GM12878 (cell line): ENCODE measurements around the gene REN. TPM values are rescaled to one million over a fixed set of nuclear protein-coding genes. Genes with fewer than 3 reads are reported as not detected.

Experiments
- ATAC-seq: fragments of 200-7000 bp; cut with Tn5 transposase; 3 replicates; pipeline ENCODE4 v1.9.1; 2020; ENCODE audit warnings: mild to moderate bottlenecking, moderate library complexity
- BruUV-seq: library from RNA; stranded (reverse); fragments of 400-500 nt; replicated peaks from 2 replicates; lab custom pipeline; 2021; lab: Mats Ljungman, UMichigan
- CTCF ChIA-PET: fragments of 300-600 bp; sonication (Branson Sonifier 250); formaldehyde crosslinking; extraction: SDS; loops from one replicate; lab custom pipeline; 2021; ENCODE audit warnings: inconsistent platforms; lab: Yijun Ruan, JAX
- POLR2A ChIA-PET: fragments of 350-600 bp; formaldehyde crosslinking; extraction: SDS; loops from one replicate; lab custom pipeline; 2021; ENCODE audit warnings: inconsistent platforms; lab: Charles Lee
- RAD21 ChIA-PET: fragments of 300-600 bp; sonication (Branson Sonifier 250); formaldehyde crosslinking; loops from one replicate; lab custom pipeline; 2023; ENCODE audit warnings: antibody characterized with exemption; ENCODE audit not compliant: unreplicated experiment; lab: Charles Lee
- SMC1A ChIA-PET: fragments of 300-600 bp; sonication (Branson Sonifier 250); formaldehyde crosslinking; loops from one replicate; lab custom pipeline; 2023; ENCODE audit not compliant: unreplicated experiment, uncharacterized antibody; lab: Charles Lee
- DNase-seq: peaks from one replicate; pipeline ENCODE4 v3.0.0-alpha.2; 2011; ENCODE audit warnings: low read depth, low spot score
- FAIRE-seq: peaks from 3 replicates; lab custom pipeline; 2011; peaks lifted over from hg19 to GRCh38; lab: Jason Lieb, UNC
- H2AFZ ChIP-seq: 2 replicates; pipeline ENCODE4 v1.6.0; 2011; ENCODE audit warnings: low read depth, low read length, control low read depth; ENCODE audit not compliant: control insufficient read depth
- H3K27ac ChIP-seq: 2 replicates; pipeline ENCODE4 v1.5.1; 2011; ENCODE audit warnings: control low read depth; ENCODE audit not compliant: control insufficient read depth, insufficient read depth
- H3K27me3 ChIP-seq, 2 experiments: replicated peaks in 1 of 2; 2 replicates each; pipeline versions ENCODE4 v1.6.0 to v1.6.1; 2011; ENCODE audit warnings: low read length in 1 of 2; ENCODE audit not compliant: control insufficient read depth in 2 of 2, insufficient read depth in 2 of 2
- H3K36me3 ChIP-seq, 2 experiments: 2 replicates each; pipeline ENCODE4 v1.5.1; 2011; ENCODE audit warnings: low read length in 1 of 2; ENCODE audit not compliant: control insufficient read depth in 2 of 2, insufficient read depth in 2 of 2
- H3K4me1 ChIP-seq: 2 replicates; pipeline ENCODE4 v1.6.1; 2011; ENCODE audit warnings: mild to moderate bottlenecking, low read length, moderate library complexity, mixed read lengths; ENCODE audit not compliant: control insufficient read depth, insufficient read depth
- H3K4me2 ChIP-seq: 2 replicates; pipeline ENCODE4 v1.6.0; 2011; ENCODE audit warnings: control low read depth; ENCODE audit not compliant: control insufficient read depth, insufficient read depth
- H3K4me3 ChIP-seq: fragments of 200-600 bp; sonication (generic); 2 replicates; pipeline ENCODE4 v1.5.1; 2016
- H3K79me2 ChIP-seq: 2 replicates; pipeline ENCODE4 v1.6.0; 2011; ENCODE audit warnings: low read length; ENCODE audit not compliant: control insufficient read depth, insufficient read depth
- H3K9ac ChIP-seq: 2 replicates; pipeline ENCODE4 v1.8.0; 2011; ENCODE audit warnings: low read length, control low read depth, mixed read lengths; ENCODE audit not compliant: control insufficient read depth, insufficient read depth
- H3K9me3 ChIP-seq: replicated peaks from 3 replicates; pipeline ENCODE4 v1.5.1; 2011; ENCODE audit warnings: mild to moderate bottlenecking, low read length; ENCODE audit not compliant: control insufficient read depth, insufficient read depth
- H4K20me1 ChIP-seq: 2 replicates; pipeline ENCODE4 v1.6.0; 2011; ENCODE audit not compliant: control insufficient read depth, insufficient read depth
- ATF7 ChIP-seq: fragments of 450-650 bp; IDR thresholded peaks from 2 replicates; pipeline ENCODE4 v1.6.1; 2016; ENCODE audit warnings: low read depth, mild to moderate bottlenecking
- CBX3 ChIP-seq: fragments of 200-600 bp; sonication (generic); IDR thresholded peaks from 2 replicates; pipeline ENCODE4 v1.6.1; 2016; ENCODE audit warnings: low read depth, borderline replicate concordance
- CEBPZ ChIP-seq: fragments of 150-350 bp; IDR thresholded peaks from 2 replicates; pipeline ENCODE4 v1.6.1; 2016; ENCODE audit warnings: low read depth, low read length
- CUX1 ChIP-seq: IDR thresholded peaks from 2 replicates; pipeline ENCODE4 v1.6.1; 2012; ENCODE audit warnings: improper control_type of control experiment, low read depth, low read length; ENCODE audit not compliant: insufficient replicate concordance
- GABPA ChIP-seq: IDR thresholded peaks from 2 replicates; pipeline ENCODE4 v1.6.1; 2014; ENCODE audit warnings: antibody characterized with exemption, low read depth, mild to moderate bottlenecking, inconsistent platforms
- IKZF1 ChIP-seq: fragments of 450-650 bp; conservative IDR thresholded peaks from 2 replicates; pipeline ENCODE4 v1.6.1; 2017; ENCODE audit warnings: antibody characterized with exemption, mild to moderate bottlenecking
- IRF5 ChIP-seq: fragments of 450-650 bp; IDR thresholded peaks from 2 replicates; pipeline ENCODE4 v1.6.1; 2017; ENCODE audit warnings: borderline replicate concordance
- NFYA ChIP-seq: IDR thresholded peaks from 2 replicates; pipeline ENCODE4 v1.6.1; 2011; ENCODE audit warnings: low read depth, mild to moderate bottlenecking, low read length, improper control_type of control experiment, borderline replicate concordance
- PML ChIP-seq: IDR thresholded peaks from 2 replicates; pipeline ENCODE4 v1.6.1; 2012; ENCODE audit warnings: low read length, inconsistent platforms
- SPI1 ChIP-seq: IDR thresholded peaks from 2 replicates; pipeline ENCODE4 v1.6.1; 2011; ENCODE audit warnings: low read depth, mild to moderate bottlenecking, low read length, moderate library complexity, borderline replicate concordance; ENCODE audit not compliant: insufficient read depth
- YY1 ChIP-seq: IDR thresholded peaks from 2 replicates; pipeline ENCODE4 v1.6.1; 2011; ENCODE audit warnings: low read depth, mild to moderate bottlenecking, low read length
- ZNF274 ChIP-seq: IDR thresholded peaks from one replicate; pipeline ENCODE4 v1.8.0; 2011; ENCODE audit not compliant: insufficient read length, insufficient read depth
- WGBS: methylation state at CpG from one replicate; pipeline ENCODE4 v1.1.6; 2016; ENCODE audit warnings: low lambda C conversion rate; ENCODE audit not compliant: insufficient replicate concordance, insufficient coverage; ENCODE audit errors: missing lambda C conversion rate; 5-methylcytosine and 5-hydroxymethylcytosine counted together
- in situ Hi-C: fragments of 300-500 bp; cut with MboI; formaldehyde crosslinking; loops from 9 replicates; pipeline ENCODE4 v1.14.3; 2018; ENCODE audit warnings: mixed read lengths
- intact Hi-C: fragments of 100-400 bp; cut with micrococcal nuclease; formaldehyde crosslinking; loops from one replicate; pipeline ENCODE4 v1.14.2; 2022; ENCODE audit not compliant: unreplicated experiment
- polyA plus RNA-seq, 11 experiments: library from polyadenylated mRNA; depleted of rRNA in 4 of 11; unstranded in 6 of 11; stranded (reverse) in 5 of 11; fragments of >200 nt; fragmentation: Nextera tagmentation in 4 of 11; fragmentation: Illumina TruSeq in 1 of 11; extraction: Ambion mirVana in 4 of 11; extraction: Trizol in 1 of 11; gene quantifications; 1 replicate in 1 of 11; 2 replicates in 10 of 11; pipeline versions ENCODE4 v1.2.1 to v1.2.3, GENCODE V29; 2011 to 2016; ENCODE audit warnings: inconsistent platforms in 2 of 11, missing spikeins in 2 of 11, low read depth in 1 of 11
- total RNA-seq, 4 experiments: library from RNA; depleted of rRNA in 3 of 4; stranded (reverse); fragments of >200 nt in 3 of 4; fragmentation: Illumina TruSeq in 1 of 4; extraction: Trizol in 1 of 4; gene quantifications; 2 replicates each; pipeline versions ENCODE4 v1.2.1 to v1.2.3, GENCODE V29; 2013 to 2021
- TF ChIP-seq, protein P1 (sequence below): fragments of 450-650 bp; IDR thresholded peaks from 2 replicates; pipeline ENCODE4 v1.6.1; 2017; ENCODE audit warnings: mild to moderate bottlenecking, low read depth, inconsistent platforms; ENCODE audit not compliant: poor library complexity, severe bottlenecking

Gene REN
- total and polyA plus RNA-seq, 10 of the 15 experiments (the other 5 are each of a cell fraction or from before 2014, with no cell fraction given): not detected

GRCh38 chr1:204186597-204186996 is 20.5 kb upstream of the REN start:
- Histone ChIP-seq H3K9me3 (no peaks in the 10 kb centered on the region), H2AFZ (no peak overlapping the region), H3K4me3 (no peak overlapping the region), H3K27ac (no peak overlapping the region), H3K4me1 (no peaks in the 10 kb centered on the region), H3K36me3 (no peaks in the 10 kb centered on the region), H3K9ac (no peak overlapping the region), H3K79me2 (no peaks in the 10 kb centered on the region), H3K4me2 (no peak overlapping the region), H3K27me3 (peaks cover 2 to 13% of the 10 kb centered on the region in 2 experiments; a peak in 3 of 4 replicates), H4K20me1 (no peaks in the 10 kb centered on the region)
- in situ Hi-C loops: no loop called here
- no peak for FAIRE-seq
- intact Hi-C loops: no loop called here
- RAD21 ChIA-PET: no interaction called here
- DNase-seq: no peak
- no TSS peak for BruUV-seq
- ATAC-seq: no peak
- WGBS: 79% methylated on average over 10 of the region's 10 CpGs
- SMC1A ChIA-PET: no interaction called here
- CTCF ChIA-PET: interaction anchor here (0.7 kb wide), 1 partner anchor 212 kb away, joined by 3 read pairs; no protein-coding TSS in a partner anchor
- POLR2A ChIA-PET: no interaction called here
- no peak for TF ChIP-seq PML
- TF ChIP-seq NFYA: no peak
- TF ChIP-seq ZNF274: no peak
- no peak for TF ChIP-seq CBX3
- TF ChIP-seq CUX1: no peak
- TF ChIP-seq, protein P1, sequence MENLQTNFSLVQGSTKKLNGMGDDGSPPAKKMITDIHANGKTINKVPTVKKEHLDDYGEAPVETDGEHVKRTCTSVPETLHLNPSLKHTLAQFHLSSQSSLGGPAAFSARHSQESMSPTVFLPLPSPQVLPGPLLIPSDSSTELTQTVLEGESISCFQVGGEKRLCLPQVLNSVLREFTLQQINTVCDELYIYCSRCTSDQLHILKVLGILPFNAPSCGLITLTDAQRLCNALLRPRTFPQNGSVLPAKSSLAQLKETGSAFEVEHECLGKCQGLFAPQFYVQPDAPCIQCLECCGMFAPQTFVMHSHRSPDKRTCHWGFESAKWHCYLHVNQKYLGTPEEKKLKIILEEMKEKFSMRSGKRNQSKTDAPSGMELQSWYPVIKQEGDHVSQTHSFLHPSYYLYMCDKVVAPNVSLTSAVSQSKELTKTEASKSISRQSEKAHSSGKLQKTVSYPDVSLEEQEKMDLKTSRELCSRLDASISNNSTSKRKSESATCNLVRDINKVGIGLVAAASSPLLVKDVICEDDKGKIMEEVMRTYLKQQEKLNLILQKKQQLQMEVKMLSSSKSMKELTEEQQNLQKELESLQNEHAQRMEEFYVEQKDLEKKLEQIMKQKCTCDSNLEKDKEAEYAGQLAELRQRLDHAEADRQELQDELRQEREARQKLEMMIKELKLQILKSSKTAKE: no peak
- TF ChIP-seq GABPA: no peak
- no peak for TF ChIP-seq CEBPZ
- TF ChIP-seq IRF5: no peak
- no peak for TF ChIP-seq IKZF1
- TF ChIP-seq SPI1: no peak
- no peak for TF ChIP-seq YY1
- no peak for TF ChIP-seq ATF7
